Pancreas (tissue), 10 donors: ENCODE data around the gene UBA7. TPM values are rescaled to one million over a fixed set of nuclear protein-coding genes. Genes with fewer than 3 reads are reported as not detected.

Experiments
- ATAC-seq, 4 donors: fragments of 200-7000 bp; cut with Tn5 transposase; one replicate each; pipeline versions ENCODE4 v1.8.0 to v1.9.1; 2020; ENCODE audit warnings: mild to moderate bottlenecking in 4 of 4, moderate library complexity in 4 of 4
- DNase-seq, 6 donors: peaks; one replicate each; pipeline ENCODE4 v3.0.0-alpha.2; 2020
- FAIRE-seq: peaks from 2 replicates; lab custom pipeline; 2012; peaks lifted over from hg19 to GRCh38; lab: Jason Lieb, UNC
- H3K27ac ChIP-seq, 4 donors: fragments of 200-600 bp; sonication (generic); 1 replicate in 3 of 4; 2 replicates in 1 of 4; pipeline versions ENCODE4 v1.5.0 to v1.8.0; 2020
- H3K27me3 ChIP-seq, 4 donors: fragments of 200-600 bp; one replicate each; pipeline ENCODE4 v1.8.0; 2021
- H3K36me3 ChIP-seq, 3 donors: fragments of 200-600 bp; sonication (generic) in 1 of 3; one replicate each; pipeline versions ENCODE4 v1.5.0 to v1.8.0; 2020 to 2021
- H3K4me1 ChIP-seq, 3 donors: fragments of 200-600 bp; one replicate each; pipeline ENCODE4 v1.8.0; 2021
- H3K4me3 ChIP-seq, 4 donors: fragments of 200-600 bp; sonication (generic) in 2 of 4; one replicate each; pipeline versions ENCODE4 v1.5.0 to v1.8.0; 2020 to 2021
- H3K9me3 ChIP-seq, 4 donors: fragments of 200-600 bp; one replicate each; pipeline ENCODE4 v1.8.0; 2021
- whole genome bisulfite sequencing, 2 donors: extraction: QIAGEN DNeasy Blood & Tissue Kit; methylation state at CpG; one replicate each; pipeline ENCODE4 v1.1.7; 2013; 5-methylcytosine and 5-hydroxymethylcytosine counted together
- intact Hi-C, 3 donors: fragments of 100-400 bp; cut with DNase I; formaldehyde crosslinking; loops; one replicate each; pipeline versions ENCODE4 v1.11.1 to v1.14.2; 2022
- microRNA-seq, 2 donors: library from miRNA; unstranded; fragments of <30 nt; microRNA quantifications; one replicate each; pipeline versions ENCODE4 to v1.1.0, GENCODE V29; 2019 to 2020
- polyA plus RNA-seq, 2 donors: library from polyadenylated mRNA; stranded (reverse); fragments of 200-250 nt; gene quantifications; one replicate each; pipeline ENCODE4 v1.2.3, GENCODE V29; 2013
- total RNA-seq, 6 donors: library from RNA; stranded (reverse); fragmentation: NEBNext Ultra II Directional in 4 of 6; extraction: Animal tissue kit (Norgen Biotek cat#: 25700) in 4 of 6; gene quantifications; one replicate each; pipeline versions ENCODE4 v1.2.1 to v1.2.4, GENCODE V29; 2021 to 2023
- TF ChIP-seq, protein P1 (sequence below), 4 donors: fragments of 200-600 bp; sonication (generic) in 3 of 4; IDR thresholded peaks; one replicate each; pipeline versions ENCODE4 v1.5.0 to v1.8.0; 2021; ENCODE audit warnings: antibody characterized with exemption in 4 of 4
- donor health status: healthy with polysubstance abuse.
- donor health status: DM: no; HTN: no; CAD: no; lungs with moderate emphysema.
- donor health status: DM: no; HTN: no; CAD: no.
- donor health status: control.
- donor health status: control.
- donor health status: Bipolar disorder and iron deficiency.
- donor health status: DM: yes; HTN: yes; CAD: no.
- donor health status: DM: no; HTN: no; CAD: no.
- donor health status: DM: no; HTN: no; CAD: no.
- donor health status: DM: yes; HTN: yes; CAD: no.

Gene UBA7
- total and polyA plus RNA-seq, 8 donors, result 17.7 to 86.2 (median 29.7) TPM

DNA sequence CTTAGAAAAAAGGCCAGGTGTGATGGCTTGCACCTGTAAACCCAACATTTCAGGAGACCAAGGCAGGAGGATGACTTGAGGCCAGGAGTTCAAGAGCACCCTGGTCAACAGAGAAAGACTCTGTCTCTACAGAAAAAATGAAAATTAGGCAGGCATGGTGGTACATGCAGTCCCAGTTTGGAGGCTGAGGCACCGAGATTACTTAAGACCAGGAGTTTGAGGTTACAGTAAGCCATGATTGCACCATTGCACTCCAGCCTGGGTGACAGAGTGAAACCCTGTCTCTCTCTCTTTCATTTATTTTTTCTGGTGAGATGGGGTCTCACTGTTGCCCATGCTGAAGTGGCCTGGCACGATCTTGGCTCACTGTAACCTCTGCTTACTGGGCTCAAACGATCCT lies 52.1 kb downstream of the UBA7 start:
- H3K36me3 ChIP-seq, result no peaks in the 10 kb centered on the region
- no peak for ATAC-seq
- H3K27me3 ChIP-seq, result no peaks in the 10 kb centered on the region
- 84 to 93% methylated on average over 3 of the region's 3 CpGs for WGBS, 2 donors
- no peak overlapping the region for H3K27ac ChIP-seq
- no peak overlapping the region for H3K4me3 ChIP-seq
- DNase-seq, result no peak
- H3K9me3 ChIP-seq, result no peaks in the 10 kb centered on the region
- intact Hi-C loops, result no loop called here
- TF ChIP-seq, protein P1, sequence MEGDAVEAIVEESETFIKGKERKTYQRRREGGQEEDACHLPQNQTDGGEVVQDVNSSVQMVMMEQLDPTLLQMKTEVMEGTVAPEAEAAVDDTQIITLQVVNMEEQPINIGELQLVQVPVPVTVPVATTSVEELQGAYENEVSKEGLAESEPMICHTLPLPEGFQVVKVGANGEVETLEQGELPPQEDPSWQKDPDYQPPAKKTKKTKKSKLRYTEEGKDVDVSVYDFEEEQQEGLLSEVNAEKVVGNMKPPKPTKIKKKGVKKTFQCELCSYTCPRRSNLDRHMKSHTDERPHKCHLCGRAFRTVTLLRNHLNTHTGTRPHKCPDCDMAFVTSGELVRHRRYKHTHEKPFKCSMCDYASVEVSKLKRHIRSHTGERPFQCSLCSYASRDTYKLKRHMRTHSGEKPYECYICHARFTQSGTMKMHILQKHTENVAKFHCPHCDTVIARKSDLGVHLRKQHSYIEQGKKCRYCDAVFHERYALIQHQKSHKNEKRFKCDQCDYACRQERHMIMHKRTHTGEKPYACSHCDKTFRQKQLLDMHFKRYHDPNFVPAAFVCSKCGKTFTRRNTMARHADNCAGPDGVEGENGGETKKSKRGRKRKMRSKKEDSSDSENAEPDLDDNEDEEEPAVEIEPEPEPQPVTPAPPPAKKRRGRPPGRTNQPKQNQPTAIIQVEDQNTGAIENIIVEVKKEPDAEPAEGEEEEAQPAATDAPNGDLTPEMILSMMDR (IDR thresholded peaks at IDR 0.05), result no peak
- H3K4me1 ChIP-seq, result no peaks in the 10 kb centered on the region
- FAIRE-seq, result no peak

DNA sequence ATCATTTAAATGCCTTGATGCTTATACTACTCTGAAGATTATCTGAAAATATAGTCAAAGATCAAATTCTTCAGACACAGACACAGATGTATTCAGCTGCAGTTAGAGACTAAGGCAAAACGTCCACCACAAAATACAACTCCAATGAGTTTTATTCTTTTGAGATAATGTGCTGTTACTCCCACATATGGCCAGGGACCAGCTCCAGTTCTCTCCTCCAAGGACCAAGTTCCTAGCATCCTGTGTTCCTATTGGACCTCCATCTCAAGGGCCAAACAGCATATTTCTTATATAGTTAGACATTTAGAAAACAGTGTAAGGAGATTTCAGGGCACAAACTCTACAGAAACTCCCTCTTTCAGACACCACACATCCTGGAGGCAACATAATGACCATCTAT lies 54.5 kb downstream of the UBA7 start:
- intact Hi-C loops, result no loop called here
- DNase-seq, result no peak

DNA sequence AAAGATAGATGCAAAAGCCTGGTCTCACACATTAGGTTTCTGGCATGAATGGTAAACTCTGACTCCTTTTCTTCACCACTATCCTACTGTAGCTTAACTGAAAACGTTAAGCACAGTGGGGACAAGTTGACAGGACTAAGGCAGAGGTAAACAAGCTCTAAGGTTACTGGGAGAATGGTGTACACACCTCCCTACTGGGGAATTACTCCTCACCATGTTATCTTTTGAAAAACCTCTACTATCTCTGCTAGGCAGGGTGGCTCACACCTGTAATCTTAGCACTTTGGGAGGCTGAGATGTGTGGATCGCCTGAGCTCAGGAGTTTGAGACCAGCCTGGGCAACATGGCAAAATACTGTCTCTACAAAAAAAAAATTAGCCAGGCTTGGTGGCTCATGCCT lies 56.6 kb downstream of the UBA7 start:
- Histone ChIP-seq H3K4me1 (peaks cover 4 to 10% (median 5%) of the 10 kb centered on the region in 3 donors), H3K36me3 (no peaks in the 10 kb centered on the region), H3K4me3 (no peak overlapping the region), H3K9me3 (no peaks in the 10 kb centered on the region), H3K27ac (no peak overlapping the region), H3K27me3 (no peaks in the 10 kb centered on the region)
- FAIRE-seq (no peak), DNase-seq (no peak), ATAC-seq (no peak)
- intact Hi-C loops, result no loop called here
- TF ChIP-seq, protein P1 (IDR thresholded peaks at IDR 0.05), result no peak
- 55 to 65% methylated on average over 2 of the region's 2 CpGs for WGBS, 2 donors

More for the DNA sequence above, 54.5 kb downstream of the UBA7 start:
- Histone ChIP-seq H3K36me3 (no peaks in the 10 kb centered on the region), H3K27me3 (no peaks in the 10 kb centered on the region), H3K9me3 (no peaks in the 10 kb centered on the region), H3K4me1 (peaks cover 4 to 5% (median 4%) of the 10 kb centered on the region in 3 donors), H3K4me3 (no peak overlapping the region), H3K27ac (no peak overlapping the region)
- WGBS, 2 donors, result 29 to 66% methylated on average over 1 of the region's 1 CpG
- FAIRE-seq (no peak), ATAC-seq (no peak)
- TF ChIP-seq, protein P1 (IDR thresholded peaks at IDR 0.05), result no peak

DNA sequence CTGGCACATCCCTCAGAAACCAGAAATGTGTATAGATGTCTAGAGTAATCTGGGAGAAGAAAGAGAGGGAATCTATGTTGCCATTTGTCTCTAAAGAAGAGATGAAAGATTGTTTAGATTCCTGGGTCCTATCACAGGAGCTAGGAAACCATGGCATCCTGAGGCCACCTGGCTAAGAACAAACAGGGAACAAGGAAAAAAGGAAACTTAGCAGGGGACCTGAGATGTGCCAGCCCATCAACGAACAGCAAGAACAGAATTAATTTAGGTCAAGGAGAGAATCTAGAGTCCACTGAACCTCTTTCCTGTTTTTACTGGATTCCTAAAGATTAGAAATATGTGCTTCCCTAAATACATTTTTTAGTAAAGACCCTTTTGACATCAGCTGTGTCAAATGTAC lies 57.7 kb downstream of the UBA7 start:
- no peaks in the 10 kb centered on the region for H3K9me3 ChIP-seq
- TF ChIP-seq, protein P1 (IDR thresholded peaks at IDR 0.05), result no peak
- FAIRE-seq, result no peak
- intact Hi-C loops, result no loop called here
- 50 to 53% methylated on average over 1 of the region's 1 CpG for WGBS, 2 donors
- no peaks in the 10 kb centered on the region for H3K27me3 ChIP-seq
- ATAC-seq, result no peak
- DNase-seq, result no peak
- H3K4me1 ChIP-seq, result peaks cover 4 to 10% (median 9%) of the 10 kb centered on the region in 3 donors
- no peak overlapping the region for H3K4me3 ChIP-seq
- H3K27ac ChIP-seq, result no peak overlapping the region
- H3K36me3 ChIP-seq, result no peaks in the 10 kb centered on the region

Small RNA genes lying within 50 kb of the gene (microRNA-seq; reads per million reads assigned to microRNA genes)
- 0.29 to 0.39 reads per million in 2 donors for gene MIR5193

Other genes with a start within 250 kb of the UBA7 start
- gene APEH, start 139.6 kb downstream of the UBA7 start, total RNA-seq, result 10 to 100 TPM; 41.2 to 57.3 (median 49.3) TPM
- 10 to 100 TPM; 26.1 to 39.3 TPM for gene APEH, start 139.6 kb downstream of the UBA7 start, polyA plus RNA-seq
- 10 to 100 TPM; 17.2 to 36.5 (median 21.6) TPM for gene MST1, start 124.5 kb downstream of the UBA7 start, total RNA-seq
- 100 to 1,000 TPM in 1 of 2 donors, 10 to 100 TPM in 1; 83.0 to 150 TPM for gene MST1, start 124.5 kb downstream of the UBA7 start, polyA plus RNA-seq
- 10 to 100 TPM; 13.5 to 27.6 (median 18.3) TPM for gene RNF123, start 124.4 kb downstream of the UBA7 start, total RNA-seq
- gene RNF123, start 124.4 kb downstream of the UBA7 start, polyA plus RNA-seq, result 10 to 100 TPM; 21.8 to 24.3 TPM
- not detected for gene AMIGO3, start 94.3 kb downstream of the UBA7 start, total RNA-seq
- gene AMIGO3, start 94.3 kb downstream of the UBA7 start, polyA plus RNA-seq, result 1 to 10 TPM; 3.9 to 4.0 TPM
- gene GMPPB, start 90.0 kb downstream of the UBA7 start, total RNA-seq, result 10 to 100 TPM; 22.4 to 46.7 (median 31.4) TPM
- gene GMPPB, start 90.0 kb downstream of the UBA7 start, polyA plus RNA-seq, result 10 to 100 TPM; 35.9 to 38.1 TPM
- gene IP6K1, start 27.4 kb downstream of the UBA7 start, total RNA-seq, result 10 to 100 TPM; 12.0 to 28.5 (median 17.1) TPM
- 10 to 100 TPM; 11.2 to 13.3 TPM for gene IP6K1, start 27.4 kb downstream of the UBA7 start, polyA plus RNA-seq
- not detected for gene CDHR4, start 14.1 kb downstream of the UBA7 start, total RNA-seq
- gene CDHR4, start 14.1 kb downstream of the UBA7 start, polyA plus RNA-seq, result not detected
- gene INKA1, start 10.7 kb downstream of the UBA7 start, total RNA-seq, result 1 to 10 TPM in 1 of 6 donors, under 1 TPM in 5; 0.55 to 1.4 (median 0.62) TPM
- 1 to 10 TPM; 1.6 to 2.0 TPM for gene INKA1, start 10.7 kb downstream of the UBA7 start, polyA plus RNA-seq
- gene TRAIP, start 42.6 kb upstream of the UBA7 start, total RNA-seq, result 1 to 10 TPM in 2 of 6 donors, under 1 TPM in 4; 0.79 to 2.5 (median 0.84) TPM
- gene TRAIP, start 42.6 kb upstream of the UBA7 start, polyA plus RNA-seq, result 1 to 10 TPM; 1.4 to 2.3 TPM
- gene CAMKV, start 56.0 kb upstream of the UBA7 start, total RNA-seq, result under 1 TPM in 2 of 6 donors, not detected in 4; 0.19 to 0.22 TPM
- under 1 TPM in 1 of 2 donors, not detected in 1; 0.42 TPM for gene CAMKV, start 56.0 kb upstream of the UBA7 start, polyA plus RNA-seq
- 10 to 100 TPM in 1 of 6 donors, 1 to 10 TPM in 5; 4.9 to 14.7 (median 6.4) TPM for gene MST1R, start 89.9 kb upstream of the UBA7 start, total RNA-seq
- 10 to 100 TPM in 1 of 2 donors, 1 to 10 TPM in 1; 9.6 to 12.4 TPM for gene MST1R, start 89.9 kb upstream of the UBA7 start, polyA plus RNA-seq
- 1 to 10 TPM; 2.3 to 5.4 (median 4.2) TPM for gene MON1A, start 115.9 kb upstream of the UBA7 start, total RNA-seq
- gene MON1A, start 115.9 kb upstream of the UBA7 start, polyA plus RNA-seq, result 1 to 10 TPM; 7.5 to 7.7 TPM
- 10 to 100 TPM; 24.9 to 64.1 (median 41.7) TPM for gene RBM6, start 126.2 kb upstream of the UBA7 start, total RNA-seq
- 100 to 1,000 TPM; 245 to 249 TPM for gene RBM6, start 126.2 kb upstream of the UBA7 start, polyA plus RNA-seq